SH-SY5Y (cell line): ENCODE data around the gene ROBO3.

Experiments
- GATA2 ChIP-seq: IDR thresholded peaks from 2 replicates; pipeline ENCODE4 v1.6.1; 2011; ENCODE audit warnings: mild to moderate bottlenecking, low read depth, low read length
- GATA3 ChIP-seq: IDR thresholded peaks from 2 replicates; pipeline ENCODE4 v1.6.1; 2011; ENCODE audit warnings: low read depth, mild to moderate bottlenecking, low read length, moderate library complexity

DNA sequence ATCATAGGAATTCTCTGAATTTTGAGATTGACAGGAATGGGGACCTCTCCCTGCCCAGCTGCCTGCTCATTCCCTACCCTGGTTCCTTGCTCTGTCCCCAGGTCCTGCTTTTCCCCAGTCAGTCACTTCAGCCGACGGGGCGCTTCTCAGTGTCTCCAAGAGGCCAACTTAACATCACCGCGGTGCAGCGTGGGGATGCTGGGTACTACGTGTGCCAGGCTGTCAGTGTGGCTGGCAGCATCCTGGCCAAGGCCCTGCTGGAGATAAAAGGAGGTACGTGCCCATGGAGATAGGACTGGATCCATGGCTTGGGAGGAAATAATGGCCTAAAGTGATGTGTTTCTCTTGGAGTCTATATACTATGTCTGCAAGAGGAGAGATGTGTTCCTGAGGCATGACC lies 7.0 kb downstream of the ROBO3 start:
- TF ChIP-seq GATA2 (no peak), GATA3 (no peak)
